Stimulated activated CD4-positive, alpha-beta T cell treated with anti-CD3 and anti-CD28 coated beads, Interleukin-1b, Interleukin-23, amount 100 ng/mL, for 1 hour (primary cell): ENCODE measurements around the gene GUCA1A.

ENCODE experiments used
- DNase-seq, 2 donors: peaks; one replicate each; pipeline ENCODE4 v3.0.0-alpha.2; 2020; ENCODE audit warnings: low read depth in 2 of 2

GUCA1A gene

DNA sequence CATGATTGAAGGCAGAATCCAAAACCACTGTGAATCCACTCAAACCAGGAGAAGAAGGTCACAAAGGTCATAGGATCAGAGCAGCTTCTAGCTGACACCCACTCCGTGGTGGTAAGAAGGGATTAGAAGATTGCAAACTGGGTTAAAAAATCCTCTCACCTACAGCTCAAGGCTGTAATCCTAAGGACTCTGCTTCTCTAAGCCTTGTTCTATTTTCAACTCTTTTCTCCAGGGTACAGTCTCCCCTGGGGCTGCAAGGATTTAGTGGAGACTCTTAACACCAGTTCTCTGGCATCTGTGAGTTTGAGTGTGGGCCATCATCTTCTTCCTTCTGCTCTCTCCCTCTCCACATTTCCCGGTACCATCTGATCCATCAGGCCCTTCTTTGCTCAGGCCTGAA, at the start of gene GUCA1A:
Gene GUCA1A, plus strand, starts transcription at position 264 of the 400 bp plus-strand sequence. CDS start 250 bp downstream, outside the sequence.
- no peak for DNase-seq

DNA sequence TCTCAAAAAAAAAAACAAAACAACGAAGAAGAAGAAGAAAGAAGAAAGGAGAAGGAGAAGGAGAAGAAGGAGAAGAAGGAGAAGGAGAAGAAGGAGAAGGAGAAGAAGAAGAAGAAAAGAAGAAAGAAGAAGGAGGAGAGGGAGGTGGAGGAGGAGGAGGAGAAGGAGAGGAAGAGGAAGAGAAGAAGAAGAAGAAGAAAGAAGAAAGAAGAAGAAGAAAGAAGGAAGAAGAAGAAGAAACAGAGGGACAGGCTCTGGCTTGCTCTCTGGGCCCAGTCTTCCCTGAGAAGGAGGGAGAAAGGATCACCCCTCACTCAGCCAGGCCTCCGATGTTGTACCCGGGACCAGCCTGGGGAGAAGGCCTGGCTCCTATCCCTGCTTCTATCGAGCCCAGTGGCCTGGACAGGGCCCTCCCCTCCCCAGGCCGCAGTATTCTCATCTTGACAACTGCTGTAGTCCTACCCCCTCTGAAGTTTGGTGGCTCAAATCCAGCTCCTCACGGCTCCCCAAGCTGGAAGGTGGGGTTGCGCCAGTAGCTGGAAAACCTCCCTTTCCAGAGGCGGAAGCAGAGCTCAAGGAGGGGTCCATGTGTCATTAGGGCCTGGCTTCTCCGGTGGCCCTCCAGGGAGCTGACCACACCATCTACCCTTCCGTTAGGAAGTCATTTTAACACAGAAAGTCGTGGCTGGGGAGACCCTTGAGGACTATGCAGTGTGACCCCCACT, 49.6 kb upstream of the GUCA1A start:
- no peak for DNase-seq

DNA sequence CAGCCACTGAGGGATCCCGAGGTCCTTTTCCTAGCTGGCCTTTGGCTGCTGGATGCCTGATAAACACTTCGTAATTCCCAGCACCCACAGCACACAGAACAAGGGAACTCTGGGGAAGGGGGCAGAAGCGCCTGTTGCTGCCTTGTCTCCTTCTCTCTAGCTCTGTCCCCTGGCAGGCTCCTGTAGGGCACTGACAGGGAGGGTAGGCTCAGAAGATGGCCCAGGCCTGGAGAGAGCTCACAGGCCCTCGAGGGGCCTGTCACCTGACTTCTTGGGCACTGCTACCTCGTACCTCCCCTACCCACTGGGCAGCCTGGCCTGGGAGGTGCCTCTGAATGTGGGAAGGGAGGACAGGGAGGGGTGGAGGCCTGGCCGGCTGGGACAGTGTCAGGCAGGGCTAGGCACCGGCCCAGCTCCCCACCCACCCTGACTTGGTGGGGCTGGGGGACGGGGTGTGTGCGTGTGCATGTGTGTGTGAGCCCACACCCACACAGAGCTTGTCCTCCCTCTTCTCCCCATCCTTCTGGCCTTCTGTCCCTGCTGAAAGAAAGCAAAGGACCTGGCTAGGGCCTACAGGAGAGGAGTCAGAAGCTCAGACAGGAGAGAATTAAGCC, 48.8 kb upstream of the GUCA1A start:
- no peak for DNase-seq

DNA sequence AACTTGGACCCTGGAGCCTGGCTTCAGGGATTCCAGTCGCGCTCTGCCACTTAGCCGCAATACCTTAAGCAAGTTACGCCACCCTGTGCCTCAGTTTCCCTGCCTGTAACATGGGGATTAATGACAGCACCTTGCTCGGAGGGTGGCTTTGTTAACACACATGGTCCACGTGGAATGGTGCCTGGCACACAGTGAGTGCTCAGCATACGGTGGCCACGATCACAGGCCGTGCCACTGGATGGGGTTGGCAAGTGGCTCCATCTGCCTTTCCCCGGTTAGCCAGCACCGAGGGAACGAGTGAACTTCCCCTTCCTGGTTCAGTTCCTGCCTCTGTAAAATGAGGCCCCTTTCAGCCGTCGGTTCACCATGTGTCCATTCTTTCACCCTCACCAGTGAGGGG, 47.9 kb upstream of the GUCA1A start:
- no peak for DNase-seq

DNA sequence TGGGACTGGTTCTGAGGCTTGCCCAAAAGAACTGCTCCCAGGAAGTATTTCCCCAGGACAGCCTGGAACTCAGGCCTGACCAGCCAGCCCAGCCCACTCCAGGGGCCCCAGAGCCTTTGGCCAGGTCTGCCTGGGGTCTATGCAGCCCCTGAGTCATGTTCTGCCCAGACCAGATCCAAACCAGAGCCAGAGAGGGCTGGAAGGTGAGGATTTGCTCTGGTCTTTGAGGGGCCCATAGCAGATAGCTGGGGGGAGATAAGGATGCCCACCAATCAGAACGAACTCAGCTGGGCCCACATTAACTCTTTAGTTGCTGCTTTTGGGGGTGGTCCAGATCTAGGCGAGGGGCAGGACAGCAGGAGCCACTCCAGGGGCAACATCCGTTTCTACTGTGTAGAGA, 47.5 kb upstream of the GUCA1A start:
- DNase-seq, result no peak

DNA sequence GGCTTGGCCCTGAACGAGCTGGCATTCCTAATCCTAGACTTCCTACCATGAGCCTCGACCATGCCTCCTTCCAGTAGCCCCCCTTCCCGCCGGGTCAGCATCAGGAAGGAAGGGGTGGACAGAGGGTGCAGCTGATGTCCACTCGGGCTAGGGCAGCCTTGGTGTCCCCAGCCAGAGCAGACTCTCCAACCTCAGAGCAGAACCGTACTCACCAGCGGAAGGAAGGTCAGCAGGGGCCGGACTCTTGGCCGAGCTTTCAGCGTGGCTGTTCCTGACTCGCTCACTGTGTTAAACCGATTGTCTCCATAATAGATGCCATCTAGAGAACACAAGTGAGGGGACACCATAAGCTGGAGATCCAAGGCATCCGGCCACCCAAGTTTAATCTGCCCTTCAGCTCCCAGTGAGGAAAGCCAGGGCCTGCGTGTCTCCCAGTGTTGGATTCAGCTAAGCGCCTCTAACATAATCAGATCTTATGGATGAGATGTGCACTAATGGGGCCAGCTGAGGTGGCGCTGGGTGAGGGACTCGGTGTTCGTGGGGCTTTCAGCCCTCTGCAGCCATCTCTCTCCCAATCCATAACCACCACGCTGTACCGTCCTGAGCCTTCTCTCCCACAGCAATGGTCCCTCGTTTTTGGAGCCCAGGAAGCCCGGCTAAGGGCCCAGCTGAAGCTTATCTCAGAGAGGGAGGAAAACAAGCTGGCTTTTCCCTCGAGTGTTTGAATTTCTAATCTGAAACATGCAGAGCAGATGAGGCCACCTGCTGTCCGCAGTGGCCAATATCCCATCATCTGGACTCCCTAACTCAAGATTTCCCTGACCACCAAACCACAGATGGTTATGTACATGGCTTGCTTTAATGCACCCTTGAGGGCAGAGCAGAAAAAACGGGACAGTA, 44.5 kb upstream of the GUCA1A start:
- DNase-seq, result no peak

DNA sequence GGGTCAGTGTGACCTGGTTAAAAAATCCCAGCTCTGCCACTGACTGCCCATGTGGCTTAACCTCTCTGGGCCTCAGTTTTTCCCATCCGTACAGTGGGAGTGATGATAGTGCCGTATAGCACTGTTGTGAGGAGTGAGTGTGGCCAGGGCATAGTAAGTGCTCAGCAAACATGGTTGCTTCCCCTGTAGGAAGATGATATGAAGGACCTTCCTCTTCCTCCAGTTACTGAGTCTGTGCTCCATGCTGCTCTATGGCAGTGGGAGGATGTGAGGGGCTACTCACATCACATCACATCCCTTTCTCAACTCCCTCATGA, 43.8 kb upstream of the GUCA1A start:
- no peak for DNase-seq

DNA sequence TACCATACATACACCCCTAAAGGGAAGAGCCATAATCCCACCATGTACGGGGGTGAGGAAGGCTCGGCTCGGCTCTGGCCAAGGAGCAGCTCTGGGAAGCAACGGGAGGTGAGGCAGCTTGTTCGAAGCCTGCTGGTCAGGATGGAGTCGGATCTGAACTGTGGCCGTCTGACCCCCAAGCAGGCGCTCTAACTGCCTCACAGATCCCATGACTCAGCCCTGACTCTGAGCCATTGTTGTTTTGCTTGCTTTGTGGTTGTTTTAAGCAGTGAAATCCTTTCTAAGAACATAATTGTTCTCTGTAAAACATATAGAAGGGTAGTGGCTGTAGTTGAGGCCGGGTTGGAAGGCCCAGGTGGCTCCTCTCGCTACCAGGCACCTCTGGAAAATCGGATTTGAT, 41.6 kb upstream of the GUCA1A start:
- no peak for DNase-seq

DNA sequence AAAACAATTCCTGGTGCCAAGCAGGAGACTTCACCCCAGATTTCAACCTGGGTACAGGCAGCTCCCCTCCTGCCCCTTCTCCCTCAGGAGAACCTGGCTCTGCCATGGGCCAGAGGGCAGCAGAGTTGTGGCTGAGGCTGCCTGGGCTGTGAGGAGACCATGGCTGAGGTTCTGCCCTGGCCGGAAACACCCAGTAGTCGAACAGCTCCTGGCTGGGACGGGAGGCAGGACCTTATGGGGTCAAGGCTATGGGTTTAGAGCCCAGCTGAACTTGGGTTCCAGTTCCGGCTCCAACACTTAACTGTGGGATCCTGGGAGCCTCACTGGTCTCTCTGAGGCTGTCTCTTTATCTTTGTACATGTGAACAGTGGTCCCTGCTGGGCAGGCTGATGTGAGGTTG, 39.2 kb upstream of the GUCA1A start:
- no peak for DNase-seq

DNA sequence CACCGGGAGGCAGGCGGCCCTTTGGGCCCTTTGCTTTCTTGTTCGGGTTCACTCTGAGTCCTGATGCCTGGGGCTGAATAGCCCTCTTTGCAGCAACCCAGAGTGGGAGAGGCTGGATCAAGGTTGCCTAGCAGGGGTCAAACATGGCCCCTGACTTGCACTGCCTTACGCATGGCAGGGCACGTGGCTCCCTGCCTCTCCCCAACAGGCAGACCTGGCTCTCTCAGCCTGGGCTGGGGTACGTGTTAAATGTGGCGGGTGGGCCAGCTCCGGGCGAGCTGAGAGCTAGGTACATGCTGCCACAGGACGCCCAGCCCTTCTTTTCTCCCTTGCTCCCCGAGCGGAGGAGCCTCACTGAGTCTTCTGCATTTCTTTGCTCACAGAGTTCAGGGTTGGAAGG, 38.0 kb upstream of the GUCA1A start:
- DNase-seq, result no peak

DNA sequence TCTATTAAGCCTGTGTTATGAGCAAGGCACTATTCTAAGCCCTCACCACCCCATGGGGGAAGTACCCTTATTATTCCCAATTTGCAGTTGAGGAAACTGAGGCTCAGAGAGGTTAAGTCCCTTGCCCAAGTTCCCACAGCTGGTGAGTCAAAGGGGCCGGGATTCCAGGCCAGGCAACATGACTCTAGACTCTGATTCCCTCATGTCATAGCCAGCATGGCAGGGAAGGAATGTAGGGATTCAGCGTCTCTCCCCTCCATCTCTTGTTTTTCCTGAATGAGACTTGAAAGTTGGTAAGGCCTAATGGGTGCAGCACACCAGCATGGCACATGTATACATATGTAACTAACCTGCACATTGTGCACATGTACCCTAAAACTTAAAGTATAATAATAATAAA, 37.4 kb upstream of the GUCA1A start:
- DNase-seq, result no peak

DNA sequence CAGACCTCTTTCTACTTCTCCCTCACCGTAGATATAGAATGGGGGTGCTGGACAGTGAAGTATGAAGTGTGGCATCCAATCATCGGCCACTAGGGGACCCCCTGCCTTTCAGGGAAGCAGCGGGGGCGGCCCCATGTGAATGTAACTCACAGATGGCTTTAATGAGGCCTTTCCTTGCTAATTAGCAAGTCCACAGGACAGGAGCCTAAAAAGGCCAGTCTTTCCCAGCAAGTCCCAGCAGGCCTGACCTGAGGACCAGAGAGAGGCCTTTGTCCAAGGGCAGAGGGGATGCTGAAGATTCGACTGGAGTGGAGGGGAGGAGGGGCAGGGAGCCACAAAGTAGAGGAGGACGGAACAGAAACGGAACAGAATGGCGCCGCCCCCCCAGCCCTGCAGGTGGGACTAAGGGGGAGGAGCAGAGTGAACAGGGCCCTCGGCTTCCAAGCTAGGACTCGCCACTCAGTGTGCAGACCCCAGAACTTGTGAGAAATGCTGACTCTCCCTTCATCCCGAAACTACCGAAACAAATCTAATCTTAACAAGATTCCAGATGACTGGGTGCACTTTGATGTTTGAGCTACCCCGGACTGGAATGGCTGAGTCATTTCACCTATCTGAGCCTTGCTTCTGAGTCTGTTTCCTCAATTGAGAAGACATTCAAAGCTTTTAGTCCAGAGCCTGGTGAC, 36.5 kb upstream of the GUCA1A start:
- DNase-seq, result no peak

DNA sequence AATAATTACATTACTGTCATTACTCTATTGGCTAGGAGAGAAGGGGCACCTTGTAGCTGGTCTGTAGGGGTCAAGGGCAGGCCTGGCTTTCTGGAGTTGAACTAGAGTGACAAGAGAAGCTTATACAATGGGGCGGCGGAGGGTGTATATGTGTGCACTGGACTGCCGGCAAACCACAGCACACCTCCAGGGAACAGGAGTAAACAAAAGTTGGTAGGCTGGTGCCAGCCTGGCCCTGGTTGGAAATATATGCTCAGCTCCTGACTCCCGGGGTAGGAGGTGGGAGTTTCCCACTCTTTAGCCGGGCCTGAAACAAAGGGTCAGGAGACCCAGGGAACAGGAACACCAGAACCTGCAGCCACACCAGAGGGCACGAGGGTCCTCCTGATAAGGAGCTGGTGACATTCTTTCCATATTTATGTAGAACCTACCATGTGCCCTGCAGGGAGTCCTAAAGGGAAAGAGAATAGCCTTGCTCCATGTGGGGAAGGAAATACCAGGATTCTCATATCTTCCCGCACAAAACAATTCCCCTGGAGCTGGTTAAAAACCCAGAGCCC, 35.9 kb upstream of the GUCA1A start:
- DNase-seq, result no peak

DNA sequence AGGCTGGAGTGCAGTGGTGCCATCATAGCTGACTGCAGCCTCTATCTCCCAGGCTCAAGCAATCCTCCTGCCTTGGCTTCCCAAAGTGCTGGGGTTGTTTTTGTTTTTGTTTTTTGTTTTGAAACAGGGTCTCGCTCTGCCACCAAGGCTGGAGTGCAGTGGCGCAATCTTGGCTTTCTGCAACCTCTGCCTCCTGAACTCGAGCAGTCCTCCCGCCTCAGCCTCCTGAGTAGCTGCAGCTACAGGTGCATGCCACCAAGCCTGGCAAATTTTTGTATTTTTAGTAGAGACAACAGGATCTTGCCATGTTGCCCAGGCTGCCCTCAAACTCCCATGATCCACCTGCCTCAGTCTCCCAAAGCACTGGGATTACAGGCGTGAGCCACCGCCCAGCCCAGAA, 35.0 kb upstream of the GUCA1A start:
- no peak for DNase-seq

DNA sequence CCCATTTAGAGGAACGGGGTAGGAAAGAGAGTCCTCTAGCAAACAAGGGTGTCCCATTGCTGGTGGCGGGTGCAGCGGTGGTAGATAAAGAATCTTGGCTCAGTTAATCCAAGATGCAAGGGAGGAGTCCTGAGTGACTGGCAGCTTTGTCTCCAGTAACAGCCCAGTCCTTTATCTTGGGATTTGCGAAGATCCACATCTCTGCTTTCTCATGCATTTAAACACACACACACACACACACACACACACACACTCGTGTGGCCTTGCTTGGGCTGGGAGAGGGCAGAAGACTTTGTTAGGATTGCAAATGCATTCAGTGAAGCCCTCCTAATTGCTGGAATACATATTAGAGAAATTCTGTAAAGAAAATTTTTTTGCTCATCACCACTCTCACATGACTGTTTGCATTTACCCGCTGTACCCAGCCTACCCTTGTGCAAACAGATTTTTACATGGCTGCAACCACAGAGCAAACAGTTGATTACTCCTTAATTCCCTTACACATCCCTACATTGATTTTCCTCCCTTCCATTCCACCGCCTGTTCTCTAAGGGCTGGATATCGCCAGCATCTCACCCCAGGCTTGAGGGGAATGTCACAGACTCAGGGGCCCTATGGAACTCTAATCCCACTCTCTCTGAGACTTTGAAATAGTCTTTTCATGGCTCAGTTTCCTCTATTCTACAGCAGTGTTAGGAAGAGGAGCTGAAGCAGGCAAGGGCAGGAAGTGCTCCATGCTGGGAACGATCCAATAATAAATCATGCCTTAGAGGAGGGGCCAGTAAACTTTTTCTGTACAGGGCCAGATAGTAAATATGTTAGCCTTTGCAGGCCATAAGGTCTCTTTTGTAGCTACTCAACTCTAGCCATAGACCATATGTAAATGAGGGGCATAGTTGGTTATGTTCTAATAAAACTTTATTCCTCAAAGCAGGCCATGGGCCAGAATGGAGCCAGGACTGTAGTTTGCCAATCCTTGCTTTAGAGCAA, 34.2 kb upstream of the GUCA1A start:
- DNase-seq, result no peak

DNA sequence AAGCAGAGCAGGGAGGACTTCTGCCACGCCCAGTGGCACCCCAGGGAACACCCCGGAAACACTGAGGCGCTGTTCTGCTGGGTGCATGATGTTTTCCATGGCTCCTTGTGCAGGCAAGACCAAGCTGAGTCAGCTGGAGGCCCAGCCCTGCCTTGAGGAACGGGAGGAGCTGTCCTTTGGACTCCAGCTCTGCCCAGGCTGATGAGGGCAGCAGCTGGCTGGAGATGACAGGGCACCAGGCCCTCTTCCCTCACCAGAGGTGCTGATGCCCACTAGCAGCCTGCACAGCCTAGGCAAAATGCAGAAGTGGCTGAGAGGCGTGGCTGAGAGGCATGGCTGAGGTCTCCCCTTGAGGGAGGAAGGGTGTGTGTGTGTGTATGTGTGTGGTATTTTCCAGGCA, 33.1 kb upstream of the GUCA1A start:
- no peak for DNase-seq

DNA sequence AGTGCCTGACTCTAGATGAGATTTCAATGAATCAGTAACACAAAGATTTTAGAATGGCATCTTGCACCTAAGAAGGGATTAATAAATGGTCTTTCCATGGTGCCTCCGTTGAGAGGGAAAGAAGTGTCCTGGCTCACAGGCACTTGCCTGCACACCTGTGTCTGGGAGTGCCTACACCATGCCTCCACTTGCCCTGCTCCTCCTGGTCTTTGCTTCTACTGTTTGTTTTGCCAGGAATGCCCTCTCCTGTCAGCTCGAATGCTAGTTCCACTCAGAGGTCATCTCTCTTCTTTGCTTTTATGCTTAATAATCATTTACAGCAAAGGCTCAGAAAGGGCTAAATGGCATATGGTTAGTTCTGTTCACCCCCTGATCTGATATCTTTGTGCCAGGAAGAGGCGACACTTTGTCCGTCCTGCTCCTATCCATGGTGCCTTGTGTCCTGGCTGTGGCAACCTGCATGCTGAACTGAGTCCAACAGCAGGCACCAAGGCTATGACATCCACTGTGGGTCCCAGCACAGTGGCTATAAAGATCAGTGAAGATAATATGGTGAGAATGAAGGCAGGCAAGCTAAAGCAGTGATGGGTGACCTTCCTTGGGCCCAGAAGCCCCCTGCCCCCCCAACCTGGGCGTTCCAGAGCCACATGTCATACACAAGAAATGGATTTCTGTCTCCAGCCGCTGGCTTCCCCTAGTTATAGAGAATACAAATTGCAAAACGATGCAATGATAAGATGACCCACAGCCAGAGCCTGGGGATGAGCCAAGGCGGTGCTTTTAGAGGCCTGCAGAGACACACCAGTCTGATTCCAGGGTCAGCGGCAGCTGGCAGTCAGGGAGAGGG, 32.2 kb upstream of the GUCA1A start:
- DNase-seq, result no peak

DNA sequence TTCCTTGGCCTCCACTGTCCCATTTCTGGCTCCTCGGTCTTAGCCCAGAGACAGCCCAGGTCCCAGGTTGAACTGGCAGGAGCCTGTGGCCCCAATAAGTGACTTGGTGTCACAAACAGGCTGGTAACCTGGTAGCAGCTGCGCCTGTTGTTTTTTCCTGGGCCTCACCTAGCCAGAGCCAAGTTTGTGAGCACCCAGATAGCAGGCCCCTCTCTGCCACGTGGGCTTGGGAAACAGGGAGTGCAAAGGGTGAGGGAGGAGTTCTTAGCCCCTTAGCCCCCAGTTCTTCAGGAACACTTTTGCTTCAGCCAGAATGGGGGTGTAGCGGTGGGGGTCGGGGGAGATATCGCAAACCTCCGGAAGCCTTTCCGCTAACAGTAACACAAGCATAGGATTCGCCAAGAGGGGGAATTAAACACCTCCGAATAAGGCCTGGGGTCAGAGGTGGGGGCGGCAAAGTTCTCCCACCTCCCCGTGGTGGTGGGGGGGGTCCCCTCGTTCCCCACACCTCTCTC, 31.5 kb upstream of the GUCA1A start:
- DNase-seq, result no peak

DNA sequence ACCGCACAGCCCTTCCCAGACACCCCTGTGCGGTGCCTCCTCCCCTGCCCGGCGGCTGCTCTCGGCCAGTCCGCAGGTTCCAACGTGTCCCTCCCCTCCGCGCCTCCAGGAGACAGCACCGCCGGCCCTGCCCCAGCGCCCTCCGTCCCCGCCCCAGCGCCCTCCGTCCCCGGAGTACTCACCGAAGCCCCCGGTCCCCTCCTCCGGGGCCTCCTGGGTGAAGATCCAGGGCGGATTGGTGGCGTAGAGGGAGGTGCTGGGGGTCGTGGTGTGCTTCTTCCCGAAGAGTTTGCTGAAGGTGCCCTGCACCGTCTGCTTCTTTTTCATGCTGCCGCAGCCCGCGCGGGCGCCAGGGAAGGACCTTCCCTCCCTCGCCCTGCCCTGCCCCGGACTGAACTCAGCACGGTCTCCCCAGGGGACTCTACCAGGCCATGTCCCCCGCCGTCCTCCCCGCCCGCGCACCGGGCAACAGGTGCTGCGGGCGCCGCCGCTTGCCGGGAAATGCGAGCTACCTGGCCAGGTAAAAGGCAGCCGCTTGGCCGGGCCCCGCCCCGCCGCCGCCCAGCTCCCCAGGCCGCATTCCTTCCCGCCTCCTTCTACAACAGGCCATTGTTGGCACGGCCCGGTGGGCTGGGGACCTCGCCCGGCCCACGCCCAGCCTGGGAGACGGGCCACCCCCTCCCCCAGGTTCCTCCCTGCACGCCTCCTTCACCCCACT, 30.9 kb upstream of the GUCA1A start, which contains the start of gene C6orf132:
Gene C6orf132, minus strand, starts transcription at position 503 of the 718 bp plus-strand sequence. Its CDS starts 176 bp downstream, at position 327.
- no peak for DNase-seq
